HCT116 (cell line): ENCODE results near the gene TRERF1. TPM values are rescaled to one million over a fixed set of nuclear protein-coding genes. Genes with fewer than 3 reads are reported as not detected.

Experiments used
- ATAC-seq: fragments of 200-7000 bp; cut with Tn5 transposase; 2 replicates; pipeline ENCODE4 v1.9.1; 2020; ENCODE audit warnings: mild to moderate bottlenecking, moderate library complexity
- BruUV-seq: library from RNA; stranded (reverse); fragments of 400-500 nt; replicated peaks from 2 replicates; lab custom pipeline; 2021; lab: Mats Ljungman, UMichigan
- CTCF ChIA-PET: fragments of 300-600 bp; sonication (Branson Sonifier 250); formaldehyde crosslinking; loops from one replicate; lab custom pipeline; 2021; ENCODE audit warnings: antibody characterized with exemption; lab: Charles Lee
- POLR2A ChIA-PET: fragments of 300-600, 350-600 bp; sonication (Branson Sonifier 250); formaldehyde crosslinking; loops from one replicate; lab custom pipeline; 2021; ENCODE audit warnings: antibody characterized with exemption; lab: Charles Lee
- RAD21 ChIA-PET, 2 experiments: fragments of 300-600 bp; sonication (Branson Sonifier 250); formaldehyde crosslinking; loops; one replicate each; lab custom pipeline; 2023; ENCODE audit warnings: low total read pairs in 2 of 2; ENCODE audit not compliant: uncharacterized antibody in 2 of 2, unreplicated experiment in 2 of 2, low non-redundant PET in 1 of 2; lab: Charles Lee
- DNase-seq: peaks from one replicate; pipeline ENCODE4 v3.0.0-alpha.2; 2010; ENCODE audit warnings: low read depth, low spot score
- H2AFZ ChIP-seq: fragments of 200-600 bp; shearing (Covaris generic), sonication (generic); 2 replicates; pipeline ENCODE4 v1.6.1; 2017; ENCODE audit warnings: low read depth, mixed run types, mixed read lengths, antibody characterized with exemption, low read length; ENCODE audit not compliant: poor library complexity, severe bottlenecking
- H3K27ac ChIP-seq: 2 replicates; pipeline ENCODE4 v1.5.1; 2012; ENCODE audit warnings: low read depth, low read length
- H3K27me3 ChIP-seq: fragments of 200-600 bp; sonication (generic); 2 replicates; pipeline ENCODE4 v1.6.1; 2016; ENCODE audit warnings: mixed run types, low read length, mixed read lengths; ENCODE audit not compliant: insufficient read depth
- H3K36me3 ChIP-seq, 2 experiments: fragments of 200-500 bp in 1 of 2; fragments of 200-600 bp in 1 of 2; sonication (Bioruptor generic) in 1 of 2; sonication (generic) in 1 of 2; 2 replicates each; pipeline versions ENCODE4 v1.5.1 to v1.6.1; 2014 to 2016; ENCODE audit warnings: low read length in 2 of 2, inconsistent platforms in 1 of 2, mixed read lengths in 1 of 2, mixed run types in 1 of 2; ENCODE audit not compliant: insufficient read depth in 2 of 2, control insufficient read depth in 1 of 2
- H3K4me1 ChIP-seq, 2 experiments: fragments of 200-600 bp in 1 of 2; sonication (generic) in 1 of 2; 2 replicates each; pipeline versions ENCODE4 v1.5.1 to v1.6.1; 2012 to 2017; ENCODE audit warnings: low read length in 2 of 2, inconsistent platforms in 1 of 2, mild to moderate bottlenecking in 1 of 2, mixed read lengths in 1 of 2, mixed run types in 1 of 2, moderate library complexity in 1 of 2; ENCODE audit not compliant: insufficient read depth in 2 of 2, control insufficient read depth in 1 of 2
- H3K4me2 ChIP-seq: fragments of 200-600 bp; sonication (generic); 2 replicates; pipeline ENCODE4 v1.6.1; 2017; ENCODE audit warnings: mixed run types, low read length, mixed read lengths
- H3K4me3 ChIP-seq, 2 experiments: fragments of 200-600 bp in 1 of 2; sonication (generic) in 1 of 2; replicated peaks in 1 of 2; 2 replicates each; pipeline ENCODE4 v1.5.1; 2011 to 2016; ENCODE audit warnings: low read length in 2 of 2, control low read depth in 1 of 2, low read depth in 1 of 2, mild to moderate bottlenecking in 1 of 2, mixed read lengths in 1 of 2, mixed run types in 1 of 2
- H3K79me2 ChIP-seq: fragments of 200-600 bp; sonication (generic); 2 replicates; pipeline ENCODE4 v1.6.1; 2017; ENCODE audit warnings: mild to moderate bottlenecking, mixed run types, low read length, moderate library complexity, mixed read lengths; ENCODE audit not compliant: insufficient read depth
- H3K9ac ChIP-seq: fragments of 200-600 bp; sonication (generic); 2 replicates; pipeline ENCODE4 v1.6.1; 2016; ENCODE audit warnings: low read length, mixed read lengths
- H3K9me2 ChIP-seq: fragments of 200-600 bp; sonication (generic), shearing (Covaris generic); 2 replicates; pipeline ENCODE4 v1.6.1; 2017; ENCODE audit warnings: mixed run types, mild to moderate bottlenecking, moderate library complexity; ENCODE audit not compliant: insufficient read depth
- H3K9me3 ChIP-seq, 2 experiments: fragments of 200-500 bp in 1 of 2; fragments of 200-600 bp in 1 of 2; sonication (Bioruptor generic) in 1 of 2; sonication (generic) in 1 of 2; 2 replicates each; pipeline ENCODE4 v1.6.1; 2014 to 2017; ENCODE audit warnings: low read length in 2 of 2, mixed read lengths in 2 of 2, inconsistent platforms in 1 of 2, low read depth in 1 of 2, mild to moderate bottlenecking in 1 of 2, mixed run types in 1 of 2, moderate library complexity in 1 of 2; ENCODE audit not compliant: control insufficient read depth in 1 of 2, insufficient read depth in 1 of 2
- H4K20me1 ChIP-seq: fragments of 200-600 bp; sonication (generic), shearing (Covaris generic); 2 replicates; pipeline ENCODE4 v1.6.1; 2017; ENCODE audit warnings: mixed run types, mild to moderate bottlenecking, moderate library complexity; ENCODE audit not compliant: insufficient read depth
- CEBPB ChIP-seq: IDR thresholded peaks from 2 replicates; pipeline ENCODE4 v1.6.1; 2012; ENCODE audit warnings: low read depth
- EGR1 ChIP-seq: IDR thresholded peaks from 2 replicates; pipeline ENCODE4 v1.6.1; 2012; ENCODE audit warnings: low read depth
- ELF1 ChIP-seq: IDR thresholded peaks from 2 replicates; pipeline ENCODE4 v1.6.1; 2012; ENCODE audit warnings: low read depth, borderline replicate concordance
- FOSL1 ChIP-seq: IDR thresholded peaks from 2 replicates; pipeline ENCODE4 v1.6.1; 2012; ENCODE audit warnings: low read depth
- JUND ChIP-seq: IDR thresholded peaks from 2 replicates; pipeline ENCODE4 v1.6.1; 2012
- POLR2A ChIP-seq: IDR thresholded peaks from 2 replicates; pipeline ENCODE4 v1.7.0; 2011; ENCODE audit warnings: borderline replicate concordance; ENCODE audit not compliant: insufficient read depth, insufficient read length; ENCODE audit errors: extremely low read depth
- POLR2AphosphoS5 ChIP-seq: IDR thresholded peaks from 2 replicates; pipeline ENCODE4 v1.6.1; 2011; ENCODE audit warnings: mild to moderate bottlenecking, low read depth, low read length, moderate library complexity
- RAD21 ChIP-seq: IDR thresholded peaks from 2 replicates; pipeline ENCODE4 v1.6.1; 2012; ENCODE audit warnings: low read depth, mild to moderate bottlenecking
- SIN3A ChIP-seq: IDR thresholded peaks from 2 replicates; pipeline ENCODE4 v1.6.1; 2012; ENCODE audit warnings: low read depth
- SP1 ChIP-seq: IDR thresholded peaks from 2 replicates; pipeline ENCODE4 v1.6.1; 2012; ENCODE audit warnings: low read depth
- TCF7L2 ChIP-seq: IDR thresholded peaks from 2 replicates; pipeline ENCODE4 v1.7.0; 2011; ENCODE audit warnings: borderline replicate concordance, inconsistent platforms; ENCODE audit not compliant: insufficient read depth, insufficient read length; ENCODE audit errors: extremely low read depth
- YY1 ChIP-seq: IDR thresholded peaks from 2 replicates; pipeline ENCODE4 v1.6.1; 2011; ENCODE audit warnings: low read length, low read depth, moderate library complexity, mild to moderate bottlenecking; ENCODE audit not compliant: insufficient replicate concordance; ENCODE audit errors: extremely low read depth
- ZFX ChIP-seq: fragments of 450-650 bp; IDR thresholded peaks from 2 replicates; pipeline ENCODE4 v1.6.1; 2017
- ZNF274 ChIP-seq: fragments of 200-500 bp; sonication (Bioruptor generic); IDR thresholded peaks from 2 replicates; pipeline ENCODE4 v1.6.1; 2014; ENCODE audit warnings: mild to moderate bottlenecking, low read depth, low read length, inconsistent platforms
- intact Hi-C: fragments of 100-400 bp; cut with micrococcal nuclease; formaldehyde crosslinking; loops from 2 replicates; pipeline ENCODE4 v1.10.0; 2022
- total RNA-seq: library from RNA; stranded (reverse); gene quantifications from one replicate; pipeline ENCODE4 v1.2.1, GENCODE V29; 2021; ENCODE audit not compliant: unreplicated experiment
- TF ChIP-seq, protein P1 (sequence below), 3 experiments: fragments of 200-600 bp in 1 of 3; sonication (generic) in 1 of 3; IDR thresholded peaks in 2 of 3; conservative IDR thresholded peaks in 1 of 3; 2 replicates each; pipeline ENCODE4 v1.5.1; 2012 to 2017; ENCODE audit warnings: low read depth in 2 of 3, low read length in 2 of 3, antibody characterized with exemption in 1 of 3, borderline replicate concordance in 1 of 3, control low read depth in 1 of 3, mild to moderate bottlenecking in 1 of 3, mixed read lengths in 1 of 3, mixed run types in 1 of 3, moderate library complexity in 1 of 3; ENCODE audit not compliant: insufficient read depth in 1 of 3
- TF ChIP-seq, protein P2 (sequence below): IDR thresholded peaks from 2 replicates; pipeline ENCODE4 v1.6.1; 2012
- TF ChIP-seq, protein P3 (sequence below): IDR thresholded peaks from 2 replicates; pipeline ENCODE4 v1.6.1; 2012; ENCODE audit warnings: low read depth

Gene TRERF1
- total RNA-seq, 1 experiment from 2014 or later, result 12.4 TPM

DNA sequence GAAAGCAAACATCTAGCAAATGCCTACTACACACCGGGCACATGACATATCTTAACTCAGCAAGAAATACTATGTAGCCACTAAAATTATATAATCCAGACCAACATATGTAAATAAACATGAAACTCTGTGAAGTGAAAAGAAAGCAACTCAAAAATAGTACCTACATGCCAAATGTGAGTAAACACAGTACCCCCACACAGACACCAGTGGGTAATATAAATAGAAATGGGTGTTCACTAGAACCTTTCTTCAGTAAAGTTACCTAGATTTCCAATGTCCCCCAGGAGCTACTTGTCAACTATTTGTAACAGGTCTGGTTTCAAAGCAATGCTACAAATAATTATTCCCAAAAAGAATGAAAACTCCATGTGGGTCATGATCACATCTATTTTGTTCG lies 25.5 kb downstream of the TRERF1 start:
- no peak overlapping the region for H3K4me2 ChIP-seq
- H3K9ac ChIP-seq, result no peak overlapping the region
- peaks cover 7 to 8% of the 10 kb centered on the region in 2 experiments; a peak in 3 of 4 replicates for H3K4me1 ChIP-seq
- no peak for DNase-seq
- H3K27ac ChIP-seq, result no peak overlapping the region
- ChIA-PET POLR2A (no interaction called here), RAD21 (no interaction called here), CTCF (no interaction called here)
- no peaks in the 10 kb centered on the region for H3K9me3 ChIP-seq
- no peaks in the 10 kb centered on the region for H4K20me1 ChIP-seq
- no peaks in the 10 kb centered on the region for H3K36me3 ChIP-seq
- TF ChIP-seq TCF7L2 (no peak), EGR1 (no peak), JUND (no peak), CEBPB (no peak), YY1 (no peak), POLR2AphosphoS5 (no peak), SP1 (no peak), RAD21 (no peak), ELF1 (no peak), SIN3A (no peak), POLR2A (no peak), ZNF274 (no peak), ZFX (no peak), FOSL1 (no peak)
- TF ChIP-seq, protein P1, sequence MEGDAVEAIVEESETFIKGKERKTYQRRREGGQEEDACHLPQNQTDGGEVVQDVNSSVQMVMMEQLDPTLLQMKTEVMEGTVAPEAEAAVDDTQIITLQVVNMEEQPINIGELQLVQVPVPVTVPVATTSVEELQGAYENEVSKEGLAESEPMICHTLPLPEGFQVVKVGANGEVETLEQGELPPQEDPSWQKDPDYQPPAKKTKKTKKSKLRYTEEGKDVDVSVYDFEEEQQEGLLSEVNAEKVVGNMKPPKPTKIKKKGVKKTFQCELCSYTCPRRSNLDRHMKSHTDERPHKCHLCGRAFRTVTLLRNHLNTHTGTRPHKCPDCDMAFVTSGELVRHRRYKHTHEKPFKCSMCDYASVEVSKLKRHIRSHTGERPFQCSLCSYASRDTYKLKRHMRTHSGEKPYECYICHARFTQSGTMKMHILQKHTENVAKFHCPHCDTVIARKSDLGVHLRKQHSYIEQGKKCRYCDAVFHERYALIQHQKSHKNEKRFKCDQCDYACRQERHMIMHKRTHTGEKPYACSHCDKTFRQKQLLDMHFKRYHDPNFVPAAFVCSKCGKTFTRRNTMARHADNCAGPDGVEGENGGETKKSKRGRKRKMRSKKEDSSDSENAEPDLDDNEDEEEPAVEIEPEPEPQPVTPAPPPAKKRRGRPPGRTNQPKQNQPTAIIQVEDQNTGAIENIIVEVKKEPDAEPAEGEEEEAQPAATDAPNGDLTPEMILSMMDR (IDR thresholded peaks at IDR 0.05 in 2 of 3, conservative IDR thresholded peaks at IDR 0.05 in 1 of 3; ENCODE audit: borderline replicate concordance in 1 of 3, insufficient read depth in 1 of 3, low read depth in 2 of 3, low read length in 2 of 3), result no peak
- TF ChIP-seq, protein P2, sequence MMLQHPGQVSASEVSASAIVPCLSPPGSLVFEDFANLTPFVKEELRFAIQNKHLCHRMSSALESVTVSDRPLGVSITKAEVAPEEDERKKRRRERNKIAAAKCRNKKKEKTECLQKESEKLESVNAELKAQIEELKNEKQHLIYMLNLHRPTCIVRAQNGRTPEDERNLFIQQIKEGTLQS, result no peak
- TF ChIP-seq, protein P3, sequence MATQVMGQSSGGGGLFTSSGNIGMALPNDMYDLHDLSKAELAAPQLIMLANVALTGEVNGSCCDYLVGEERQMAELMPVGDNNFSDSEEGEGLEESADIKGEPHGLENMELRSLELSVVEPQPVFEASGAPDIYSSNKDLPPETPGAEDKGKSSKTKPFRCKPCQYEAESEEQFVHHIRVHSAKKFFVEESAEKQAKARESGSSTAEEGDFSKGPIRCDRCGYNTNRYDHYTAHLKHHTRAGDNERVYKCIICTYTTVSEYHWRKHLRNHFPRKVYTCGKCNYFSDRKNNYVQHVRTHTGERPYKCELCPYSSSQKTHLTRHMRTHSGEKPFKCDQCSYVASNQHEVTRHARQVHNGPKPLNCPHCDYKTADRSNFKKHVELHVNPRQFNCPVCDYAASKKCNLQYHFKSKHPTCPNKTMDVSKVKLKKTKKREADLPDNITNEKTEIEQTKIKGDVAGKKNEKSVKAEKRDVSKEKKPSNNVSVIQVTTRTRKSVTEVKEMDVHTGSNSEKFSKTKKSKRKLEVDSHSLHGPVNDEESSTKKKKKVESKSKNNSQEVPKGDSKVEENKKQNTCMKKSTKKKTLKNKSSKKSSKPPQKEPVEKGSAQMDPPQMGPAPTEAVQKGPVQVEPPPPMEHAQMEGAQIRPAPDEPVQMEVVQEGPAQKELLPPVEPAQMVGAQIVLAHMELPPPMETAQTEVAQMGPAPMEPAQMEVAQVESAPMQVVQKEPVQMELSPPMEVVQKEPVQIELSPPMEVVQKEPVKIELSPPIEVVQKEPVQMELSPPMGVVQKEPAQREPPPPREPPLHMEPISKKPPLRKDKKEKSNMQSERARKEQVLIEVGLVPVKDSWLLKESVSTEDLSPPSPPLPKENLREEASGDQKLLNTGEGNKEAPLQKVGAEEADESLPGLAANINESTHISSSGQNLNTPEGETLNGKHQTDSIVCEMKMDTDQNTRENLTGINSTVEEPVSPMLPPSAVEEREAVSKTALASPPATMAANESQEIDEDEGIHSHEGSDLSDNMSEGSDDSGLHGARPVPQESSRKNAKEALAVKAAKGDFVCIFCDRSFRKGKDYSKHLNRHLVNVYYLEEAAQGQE, result no peak
- no peaks in the 10 kb centered on the region for H3K79me2 ChIP-seq
- no peaks in the 10 kb centered on the region for H3K9me2 ChIP-seq
- intact Hi-C loops, result no loop called here
- H2AFZ ChIP-seq, result no peak overlapping the region
- H3K27me3 ChIP-seq, result no peaks in the 10 kb centered on the region
- BruUV-seq, result no TSS peak
- no peak overlapping the region for H3K4me3 ChIP-seq
- no peak for ATAC-seq
